Stimulated activated CD4-positive, alpha-beta T cell treated with anti-CD3 and anti-CD28 coated beads, Interleukin-4, amount 100 ng/mL, for 1 hour (primary cell): ENCODE measurements around the gene AHI1.

ENCODE experiments used
- DNase-seq: peaks from one replicate; pipeline ENCODE4 v3.0.0-alpha.2; 2020

The AHI1 gene

GRCh38 chr6:135497412-135498184 is at the start of gene AHI1:
AHI1 (minus strand) TSS chr6:135497740; CDS start chr6:135492237, 5,503 bp downstream.
- peak; percentile 90 for DNase-seq

GRCh38 chr6:135546680-135547418 is 49.3 kb upstream of the AHI1 start:
- DNase-seq = no peak

- DNase-seq = no peak
Measured at GRCh38 chr6:135546206-135546605, 48.7 kb upstream of the AHI1 start.

- no peak for DNase-seq
Measured at GRCh38 chr6:135540207-135540840, 42.8 kb upstream of the AHI1 start.

- DNase-seq = peak; percentile 14
Measured at GRCh38 chr6:135537741-135538301, 40.3 kb upstream of the AHI1 start.

GRCh38 chr6:135535989-135536414 is 38.5 kb upstream of the AHI1 start:
- DNase-seq = no peak

- no peak for DNase-seq
Measured at GRCh38 chr6:135534773-135535380, 37.3 kb upstream of the AHI1 start.

- no peak for DNase-seq
Measured at GRCh38 chr6:135532559-135532958, 35.0 kb upstream of the AHI1 start.

GRCh38 chr6:135531954-135532490 is 34.5 kb upstream of the AHI1 start:
- DNase-seq = no peak

GRCh38 chr6:135530113-135530512 is 32.6 kb upstream of the AHI1 start:
- no peak for DNase-seq

- no peak for DNase-seq
Measured at GRCh38 chr6:135527960-135528249, 30.4 kb upstream of the AHI1 start.

- DNase-seq = no peak
Measured at GRCh38 chr6:135527116-135527959, 29.8 kb upstream of the AHI1 start.

- DNase-seq = no peak
Measured at GRCh38 chr6:135525594-135525993, 28.1 kb upstream of the AHI1 start.

GRCh38 chr6:135522965-135523692 is 25.6 kb upstream of the AHI1 start:
- DNase-seq = no peak

GRCh38 chr6:135521431-135521830 is 23.9 kb upstream of the AHI1 start:
- no peak for DNase-seq

- no peak for DNase-seq
Measured at GRCh38 chr6:135520781-135521180, 23.2 kb upstream of the AHI1 start.

GRCh38 chr6:135519348-135519747 is 21.8 kb upstream of the AHI1 start:
- DNase-seq = no peak

- DNase-seq = no peak
Measured at GRCh38 chr6:135517527-135517926, 20.0 kb upstream of the AHI1 start.

- no peak for DNase-seq
Measured at GRCh38 chr6:135514706-135515105, 17.2 kb upstream of the AHI1 start.

GRCh38 chr6:135506270-135506997 is 8.9 kb upstream of the AHI1 start:
- DNase-seq = no peak

- no peak for DNase-seq
Measured at GRCh38 chr6:135505648-135506047, 8.1 kb upstream of the AHI1 start.
